Trophoblast cell (in vitro differentiated cells and primary cell): ENCODE measurements around the gene ZRANB3.

ENCODE experiments used
- DNase-seq, 2 donors: peaks; one replicate each; pipeline ENCODE4 v3.0.0-alpha.2; 2016
- H2AFZ ChIP-seq: 2 replicates; pipeline ENCODE4 v1.6.1; 2013; ENCODE audit warnings: low read length, moderate library complexity, mild to moderate bottlenecking; ENCODE audit not compliant: insufficient read depth, poor library complexity
- H2AK5ac ChIP-seq: 2 replicates; pipeline ENCODE4 v1.6.1; 2013; ENCODE audit warnings: mild to moderate bottlenecking, low read length
- H2BK120ac ChIP-seq: 2 replicates; pipeline ENCODE4 v1.6.1; 2013; ENCODE audit warnings: low read length, mild to moderate bottlenecking, moderate library complexity; ENCODE audit not compliant: insufficient read depth, poor library complexity
- H2BK12ac ChIP-seq: 2 replicates; pipeline ENCODE4 v1.6.1; 2013; ENCODE audit warnings: mild to moderate bottlenecking, low read length, moderate library complexity
- H2BK5ac ChIP-seq: 2 replicates; pipeline ENCODE4 v1.6.1; 2013; ENCODE audit warnings: low read length, low read depth, moderate library complexity, mild to moderate bottlenecking; ENCODE audit not compliant: poor library complexity
- H3K14ac ChIP-seq: 2 replicates; pipeline ENCODE4 v1.6.1; 2013; ENCODE audit warnings: mild to moderate bottlenecking, low read length
- H3K18ac ChIP-seq: 2 replicates; pipeline ENCODE4 v1.6.1; 2013; ENCODE audit warnings: mild to moderate bottlenecking, low read length
- H3K23ac ChIP-seq: 2 replicates; pipeline ENCODE4 v1.6.1; 2013; ENCODE audit warnings: low read length
- H3K27ac ChIP-seq: 2 replicates; pipeline ENCODE4 v1.5.1; 2013; ENCODE audit warnings: low read depth, mild to moderate bottlenecking, inconsistent platforms, low read length, moderate library complexity
- H3K27me3 ChIP-seq: 2 replicates; pipeline ENCODE4 v1.6.1; 2013; ENCODE audit warnings: inconsistent platforms, mild to moderate bottlenecking, low read length, moderate library complexity; ENCODE audit not compliant: insufficient read depth
- H3K36me3 ChIP-seq, 2 experiments: 1 replicate in 1 of 2; 2 replicates in 1 of 2; pipeline ENCODE4 v1.6.1; 2013; ENCODE audit warnings: low read length in 2 of 2, mild to moderate bottlenecking in 2 of 2, moderate library complexity in 1 of 2; ENCODE audit not compliant: insufficient read depth in 2 of 2, control insufficient read depth in 1 of 2
- H3K4ac ChIP-seq: 2 replicates; pipeline ENCODE4 v1.6.1; 2013; ENCODE audit warnings: low read depth, mild to moderate bottlenecking, low read length, moderate library complexity
- H3K4me1 ChIP-seq, 2 experiments: 1 replicate in 1 of 2; 2 replicates in 1 of 2; pipeline ENCODE4 v1.6.1; 2013; ENCODE audit warnings: low read length in 2 of 2, mild to moderate bottlenecking in 2 of 2, moderate library complexity in 1 of 2; ENCODE audit not compliant: insufficient read depth in 2 of 2, control insufficient read depth in 1 of 2
- H3K4me2 ChIP-seq: 2 replicates; pipeline ENCODE4 v1.6.1; 2013; ENCODE audit warnings: inconsistent platforms, mild to moderate bottlenecking, low read length, moderate library complexity
- H3K4me3 ChIP-seq: 2 replicates; pipeline ENCODE4 v1.5.1; 2013; ENCODE audit warnings: mild to moderate bottlenecking, low read depth, low read length, inconsistent platforms
- H3K79me1 ChIP-seq: one replicate; pipeline ENCODE4 v1.6.1; 2013; ENCODE audit warnings: low read length
- H3K79me2 ChIP-seq: 2 replicates; pipeline ENCODE4 v1.6.1; 2013; ENCODE audit warnings: low read length, mild to moderate bottlenecking; ENCODE audit not compliant: control insufficient read depth, insufficient read depth, poor library complexity
- H3K9ac ChIP-seq: 2 replicates; pipeline ENCODE4 v1.6.1; 2013; ENCODE audit warnings: mild to moderate bottlenecking, low read length
- H3K9me3 ChIP-seq: 2 replicates; pipeline ENCODE4 v1.6.1; 2013; ENCODE audit warnings: low read depth, mild to moderate bottlenecking, control low read depth, inconsistent platforms, low read length; ENCODE audit not compliant: insufficient read depth
- H4K12ac ChIP-seq: 2 replicates; pipeline ENCODE4 v1.6.1; 2013; ENCODE audit warnings: low read depth, mild to moderate bottlenecking, low read length, moderate library complexity
- H4K8ac ChIP-seq: 2 replicates; pipeline ENCODE4 v1.6.1; 2013; ENCODE audit warnings: low read depth, mild to moderate bottlenecking, low read length, moderate library complexity
- H4K91ac ChIP-seq: one replicate; pipeline ENCODE4 v1.6.1; 2013; ENCODE audit warnings: low read depth, mild to moderate bottlenecking, low read length, moderate library complexity
- WGBS: extraction: QIAGEN DNeasy Blood & Tissue Kit; methylation state at CpG from one replicate; pipeline ENCODE4 v1.1.7; 2013; ENCODE audit warnings: missing lambda C conversion rate; ENCODE audit not compliant: insufficient read length, insufficient coverage; ENCODE audit errors: extremely low coverage; 5-methylcytosine and 5-hydroxymethylcytosine counted together

ZRANB3 gene

DNA sequence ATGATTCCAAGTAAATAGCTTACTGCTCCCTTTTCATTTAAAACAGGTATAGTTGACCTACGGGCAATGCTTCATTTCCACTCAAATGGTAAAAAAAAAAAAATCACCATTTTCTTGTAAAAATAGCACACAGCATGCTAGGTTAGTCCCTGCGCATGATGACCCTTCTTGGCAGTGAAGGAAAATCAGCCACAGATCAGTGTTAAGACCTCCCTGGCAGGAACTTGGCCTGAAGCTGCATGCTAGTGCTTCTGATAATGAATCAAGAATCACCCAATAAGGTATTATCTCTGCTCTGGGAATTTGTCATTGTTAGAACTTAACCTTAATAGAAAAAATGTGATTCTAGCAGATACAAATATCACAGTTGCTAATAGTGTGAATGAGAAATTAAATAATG is 312.6 kb downstream of the ZRANB3 start:
- Histone ChIP-seq H3K27me3 (no peaks in the 10 kb centered on the region), H3K79me2 (no peaks in the 10 kb centered on the region), H2BK120ac (no peak overlapping the region), H3K4me3 (no peak overlapping the region), H3K18ac (no peak overlapping the region), H3K23ac (no peak overlapping the region), H2AK5ac (no peak overlapping the region), H2BK12ac (no peak overlapping the region), H3K9me3 (no peaks in the 10 kb centered on the region), H3K27ac (no peak overlapping the region), H3K36me3 (no peaks in the 10 kb centered on the region), H4K91ac (no peak overlapping the region), H2AFZ (no peak overlapping the region), H3K4me1 (no peaks in the 10 kb centered on the region), H3K9ac (no peak overlapping the region), H3K79me1 (no peaks in the 10 kb centered on the region), H4K8ac (no peak overlapping the region), H3K14ac (no peak overlapping the region), H3K4me2 (no peak overlapping the region), H3K4ac (no peak overlapping the region), H2BK5ac (no peak overlapping the region), H4K12ac (no peak overlapping the region)
- WGBS, result no CpG with 5 or more reads among the region's 2 CpGs
- no peak for DNase-seq

DNA sequence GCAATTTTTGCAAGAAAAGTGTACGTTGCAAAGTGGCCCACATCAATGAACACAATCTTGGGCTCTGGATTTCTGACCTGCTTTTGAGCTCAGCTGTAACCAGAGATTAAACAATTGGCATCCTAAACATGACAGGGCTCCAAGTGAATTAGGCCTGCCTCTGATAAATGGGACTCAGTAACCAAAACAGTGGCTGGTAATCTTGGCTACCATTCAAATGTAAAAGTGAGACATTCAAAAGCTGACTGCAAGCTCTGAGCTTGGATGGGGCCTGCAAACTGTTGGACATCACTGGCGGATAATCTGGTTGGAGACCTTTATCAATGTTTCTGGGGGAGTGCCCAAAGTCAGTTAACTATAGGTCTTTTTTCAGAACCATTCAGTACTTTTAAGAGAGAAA is 318.3 kb downstream of the ZRANB3 start:
- Histone ChIP-seq H2AK5ac (no peak overlapping the region), H3K14ac (no peak overlapping the region), H3K9me3 (no peaks in the 10 kb centered on the region), H3K4me2 (no peak overlapping the region), H2BK12ac (no peak overlapping the region), H3K9ac (no peak overlapping the region), H4K12ac (no peak overlapping the region), H3K79me1 (no peaks in the 10 kb centered on the region), H3K4me3 (no peak overlapping the region), H3K4ac (no peak overlapping the region), H3K27me3 (no peaks in the 10 kb centered on the region), H3K36me3 (no peaks in the 10 kb centered on the region), H2BK5ac (no peak overlapping the region), H3K79me2 (no peaks in the 10 kb centered on the region), H3K27ac (no peak overlapping the region), H3K4me1 (no peaks in the 10 kb centered on the region), H2AFZ (no peak overlapping the region), H4K8ac (no peak overlapping the region), H2BK120ac (no peak overlapping the region), H4K91ac (no peak overlapping the region), H3K18ac (no peak overlapping the region), H3K23ac (no peak overlapping the region)
- WGBS, result no CpG with 5 or more reads among the region's 2 CpGs
- no peak for DNase-seq

DNA sequence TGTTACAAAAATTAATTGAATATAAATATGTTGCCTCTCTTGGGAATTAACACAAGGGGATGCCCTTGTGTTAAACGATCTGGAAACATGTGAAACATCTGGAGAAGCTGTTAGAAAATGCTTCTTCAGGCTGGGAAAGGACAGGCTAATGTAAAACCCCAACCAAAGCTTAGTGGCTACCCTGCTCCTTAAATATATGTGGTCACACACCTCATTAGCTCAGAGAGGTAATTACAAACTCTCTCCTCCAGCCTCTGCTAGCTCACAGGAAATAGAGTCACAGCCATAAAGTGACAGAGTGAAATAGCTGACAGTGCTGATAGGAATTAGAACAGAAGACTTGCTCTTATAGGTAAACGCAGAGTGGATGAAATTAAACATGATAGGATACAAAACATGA is 323.0 kb downstream of the ZRANB3 start:
- Histone ChIP-seq H3K27ac (no peak overlapping the region), H3K4me3 (no peak overlapping the region), H3K4me1 (no peaks in the 10 kb centered on the region), H3K18ac (no peak overlapping the region), H3K4ac (no peak overlapping the region), H4K8ac (no peak overlapping the region), H2AK5ac (no peak overlapping the region), H4K91ac (no peak overlapping the region), H2BK5ac (no peak overlapping the region), H2BK12ac (no peak overlapping the region), H3K23ac (no peak overlapping the region), H3K36me3 (no peaks in the 10 kb centered on the region), H3K9ac (no peak overlapping the region), H2BK120ac (no peak overlapping the region), H3K79me1 (no peaks in the 10 kb centered on the region), H3K4me2 (no peak overlapping the region), H2AFZ (no peak overlapping the region), H3K14ac (no peak overlapping the region), H4K12ac (no peak overlapping the region), H3K9me3 (no peaks in the 10 kb centered on the region), H3K79me2 (no peaks in the 10 kb centered on the region), H3K27me3 (no peaks in the 10 kb centered on the region)
- WGBS, result no CpG with 5 or more reads among the region's 2 CpGs
- DNase-seq, result no peak

- no peaks in the 10 kb centered on the region for H3K36me3 ChIP-seq
- H4K8ac ChIP-seq, result no peak overlapping the region
- H3K14ac ChIP-seq, result no peak overlapping the region
- no peaks in the 10 kb centered on the region for H3K4me1 ChIP-seq
- H3K79me2 ChIP-seq, result no peaks in the 10 kb centered on the region
- H3K27me3 ChIP-seq, result no peaks in the 10 kb centered on the region
- no peak overlapping the region for H3K27ac ChIP-seq
- no peak overlapping the region for H3K4me3 ChIP-seq
- H4K91ac ChIP-seq, result no peak overlapping the region
- H3K4me2 ChIP-seq, result no peak overlapping the region
- H3K4ac ChIP-seq, result no peak overlapping the region
- no peaks in the 10 kb centered on the region for H3K79me1 ChIP-seq
- H3K9me3 ChIP-seq, result no peaks in the 10 kb centered on the region
- no peak overlapping the region for H3K23ac ChIP-seq
- no peak overlapping the region for H3K18ac ChIP-seq
- DNase-seq, result no peak
- no peak overlapping the region for H2AFZ ChIP-seq
- no peak overlapping the region for H4K12ac ChIP-seq
- no peak overlapping the region for H2AK5ac ChIP-seq
- H3K9ac ChIP-seq, result no peak overlapping the region
- H2BK120ac ChIP-seq, result no peak overlapping the region
- no CpG with 5 or more reads among the region's 3 CpGs for WGBS
- no peak overlapping the region for H2BK5ac ChIP-seq
- no peak overlapping the region for H2BK12ac ChIP-seq
These were observed 327.1 kb downstream of the ZRANB3 start for GRCh38 chr2:135203944-135204343.

DNA sequence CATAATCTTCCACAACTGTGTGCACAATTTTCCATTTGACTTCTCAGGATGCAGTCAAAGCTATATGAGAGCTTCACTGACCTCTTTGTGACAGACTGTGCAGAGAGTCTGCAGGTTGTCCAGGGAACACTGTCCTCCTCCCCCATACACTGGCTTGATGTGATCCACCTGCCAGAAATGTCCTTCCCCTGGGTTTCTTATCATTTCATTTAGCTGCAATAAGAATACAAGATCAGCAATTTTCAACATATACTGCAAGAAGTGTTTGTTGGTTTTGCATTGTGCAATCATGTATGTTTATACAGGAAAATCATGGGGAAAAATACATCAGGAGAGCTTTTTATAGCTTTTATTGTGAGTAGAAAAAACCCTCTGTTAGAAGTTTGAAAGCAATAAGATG is 328.3 kb downstream of the ZRANB3 start:
- H4K91ac ChIP-seq, result no peak overlapping the region
- H3K27me3 ChIP-seq, result no peaks in the 10 kb centered on the region
- no peak overlapping the region for H3K27ac ChIP-seq
- H3K14ac ChIP-seq, result no peak overlapping the region
- no peaks in the 10 kb centered on the region for H3K79me2 ChIP-seq
- H3K36me3 ChIP-seq, result no peaks in the 10 kb centered on the region
- no peak overlapping the region for H3K4me3 ChIP-seq
- H2BK120ac ChIP-seq, result no peak overlapping the region
- H4K8ac ChIP-seq, result no peak overlapping the region
- no peak overlapping the region for H2BK5ac ChIP-seq
- H3K4me1 ChIP-seq, result no peaks in the 10 kb centered on the region
- no peak overlapping the region for H3K9ac ChIP-seq
- H4K12ac ChIP-seq, result no peak overlapping the region
- no peak overlapping the region for H2AFZ ChIP-seq
- no peak overlapping the region for H3K4me2 ChIP-seq
- no peak for DNase-seq
- no peak overlapping the region for H2AK5ac ChIP-seq
- no peak overlapping the region for H3K23ac ChIP-seq
- no peak overlapping the region for H3K18ac ChIP-seq
- no peaks in the 10 kb centered on the region for H3K79me1 ChIP-seq
- H2BK12ac ChIP-seq, result no peak overlapping the region
- H3K9me3 ChIP-seq, result no peaks in the 10 kb centered on the region
- no peak overlapping the region for H3K4ac ChIP-seq
